Right cardiac atrium (tissue), 5 donors: ENCODE measurements around the gene KRTAP4-4. TPM values are rescaled to one million over a fixed set of nuclear protein-coding genes. Genes with fewer than 3 reads are reported as not detected.
"Not testable (repeated sequence)": the region's sequence is repeated elsewhere in the genome, so short reads cannot be mapped to it uniquely, and the experiment has no call there.

Experiments
- ATAC-seq, 2 donors: fragments of 200-7000 bp; cut with Tn5 transposase; one replicate each; pipeline versions ENCODE4 v1.8.0 to v1.9.1; 2020; ENCODE audit warnings: moderate library complexity in 2 of 2, mild to moderate bottlenecking in 1 of 2
- DNase-seq, 3 donors: peaks; one replicate each; pipeline ENCODE4 v3.0.0-alpha.2; 2020
- H3K27ac ChIP-seq: one replicate; pipeline ENCODE4 v1.5.1; 2013; ENCODE audit warnings: mild to moderate bottlenecking, low read length, control low read depth, moderate library complexity
- H3K27me3 ChIP-seq: one replicate; pipeline ENCODE4 v1.6.1; 2013; ENCODE audit not compliant: control insufficient read depth, insufficient read depth
- H3K4me1 ChIP-seq: one replicate; pipeline ENCODE4 v1.6.1; 2013; ENCODE audit warnings: low read length; ENCODE audit not compliant: control insufficient read depth, insufficient read depth
- H3K4me3 ChIP-seq: one replicate; pipeline ENCODE4 v1.5.1; 2013; ENCODE audit warnings: low read length, control low read depth
- H3K9me3 ChIP-seq: one replicate; pipeline ENCODE4 v1.6.1; 2013; ENCODE audit warnings: low read length; ENCODE audit not compliant: control insufficient read depth
- WGBS: extraction: QIAGEN DNeasy Blood & Tissue Kit; methylation state at CpG from one replicate; pipeline ENCODE4 v1.1.7; 2013; 5-methylcytosine and 5-hydroxymethylcytosine counted together
- intact Hi-C, 4 donors: fragments of 100-400 bp; cut with DNase I; formaldehyde crosslinking; loops; one replicate each; pipeline versions ENCODE4 v1.11.0 to v1.14.0; 2022 to 2023
- long read RNA-seq, 4 donors: library from polyadenylated mRNA; unstranded; transcript quantifications; one replicate each; pipeline ENCODE4 v2.0.0, GENCODE V29; 2020 to 2021
- polyA plus RNA-seq: library from polyadenylated mRNA; stranded (reverse); fragments of 200-250 nt; gene quantifications from one replicate; pipeline ENCODE4 v1.2.3, GENCODE V29; 2013
- total RNA-seq, 4 donors: library from RNA; stranded (reverse); fragmentation: NEBNext Ultra II Directional; extraction: Animal tissue kit (Norgen Biotek cat#: 25700); gene quantifications; one replicate each; pipeline ENCODE4 v1.2.1, GENCODE V29; 2021
- donor health status: healthy with polysubstance abuse.
- donor health status: DM: no; HTN: yes; CAD: no.
- donor health status: DM: no; HTN: no; CAD: no.
- donor health status: DM: no; HTN: yes; CAD: no; lungs with severe emphysema.
- donor health status: DM: yes; HTN: yes; CAD: no.

Gene KRTAP4-4
- not detected for total RNA-seq
- polyA plus RNA-seq: not detected
- long read RNA-seq, donor 1: 0 reads
- long read RNA-seq, donor 2: 0 reads
- long read RNA-seq, donor 3: 0 reads
- long read RNA-seq, donor 4: 0 reads

DNA sequence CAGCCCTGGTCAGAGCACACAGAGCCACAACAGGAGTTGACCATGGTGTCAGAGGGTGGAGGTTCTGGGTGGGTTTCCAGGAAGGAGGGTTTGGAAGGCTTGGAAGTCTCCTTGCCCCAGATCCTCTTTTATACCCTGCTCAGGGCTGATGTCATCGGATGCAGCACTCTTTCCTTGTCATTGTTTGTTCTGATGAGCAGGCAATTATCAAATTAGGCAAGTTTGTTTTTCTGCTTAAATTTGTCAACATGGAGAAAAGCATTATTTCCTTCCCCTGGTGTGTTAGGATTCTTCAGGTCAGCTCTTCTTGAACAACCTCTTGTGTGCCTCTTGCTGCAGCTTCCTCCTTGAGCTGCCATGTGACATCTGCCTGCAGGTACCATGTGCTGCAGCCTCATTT, at the start of gene KRTAP4-4:
Gene KRTAP4-4, minus strand, starts transcription at position 101 of the 400 bp plus-strand sequence. Its CDS starts 57 bp downstream, at position 44.
- H3K4me1 ChIP-seq: no peaks in the 10 kb centered on the region
- H3K4me3 ChIP-seq: no peak within 1 kb of the TSS
- no peaks in the 10 kb centered on the region for H3K27me3 ChIP-seq
- H3K9me3 ChIP-seq: no peaks in the 10 kb centered on the region
- H3K27ac ChIP-seq: no peak within 1 kb of the TSS
- intact Hi-C loops: no loop called here
- DNase-seq (no peak), ATAC-seq (no peak)
- 70% methylated on average over 1 of the region's 1 CpG for WGBS

GRCh38 chr17:41199421-41200078, 39.0 kb upstream of the KRTAP4-4 start:
- no peak for DNase-seq
- no peaks in the 10 kb centered on the region for H3K27me3 ChIP-seq
- intact Hi-C loops: no loop called here
- no peak overlapping the region for H3K27ac ChIP-seq
- no peak for ATAC-seq
- 71% methylated on average over 5 of the region's 5 CpGs for WGBS
- no peaks in the 10 kb centered on the region for H3K9me3 ChIP-seq
- no peaks in the 10 kb centered on the region for H3K4me1 ChIP-seq
- no peak overlapping the region for H3K4me3 ChIP-seq

GRCh38 chr17:41196068-41196467, 35.5 kb upstream of the KRTAP4-4 start:
- Histone ChIP-seq H3K27ac (no peak overlapping the region), H3K4me3 (no peak overlapping the region), H3K27me3 (no peaks in the 10 kb centered on the region), H3K9me3 (no peaks in the 10 kb centered on the region), H3K4me1 (no peaks in the 10 kb centered on the region)
- intact Hi-C loops: no loop called here
- 39% methylated on average over 1 of the region's 1 CpG for WGBS
- ATAC-seq (no peak), DNase-seq (no peak)

DNA sequence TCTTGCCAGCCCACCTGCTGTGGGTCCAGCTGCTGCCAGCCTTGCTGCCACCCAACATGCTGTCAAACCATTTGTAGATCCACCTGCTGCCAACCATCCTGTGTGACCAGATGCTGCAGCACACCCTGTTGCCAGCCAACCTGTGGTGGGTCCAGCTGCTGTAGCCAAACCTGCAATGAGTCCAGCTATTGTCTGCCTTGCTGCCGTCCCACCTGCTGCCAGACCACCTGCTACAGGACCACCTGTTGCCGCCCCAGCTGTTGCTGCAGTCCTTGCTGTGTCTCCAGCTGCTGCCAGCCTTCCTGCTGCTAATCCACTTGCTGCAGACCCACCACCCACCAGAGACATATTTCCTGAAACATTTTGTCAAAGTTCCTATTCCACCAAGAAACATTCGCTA, 29.8 kb upstream of the KRTAP4-4 start:
- ATAC-seq (no peak), DNase-seq (no peak)
- Histone ChIP-seq H3K4me3 (no peak overlapping the region), H3K9me3 (no peaks in the 10 kb centered on the region), H3K27me3 (peaks cover 2% of the 10 kb centered on the region), H3K4me1 (no peaks in the 10 kb centered on the region), H3K27ac (no peak overlapping the region)
- 86% methylated on average over 3 of the region's 3 CpGs for WGBS
- intact Hi-C loops: no loop called here

DNA sequence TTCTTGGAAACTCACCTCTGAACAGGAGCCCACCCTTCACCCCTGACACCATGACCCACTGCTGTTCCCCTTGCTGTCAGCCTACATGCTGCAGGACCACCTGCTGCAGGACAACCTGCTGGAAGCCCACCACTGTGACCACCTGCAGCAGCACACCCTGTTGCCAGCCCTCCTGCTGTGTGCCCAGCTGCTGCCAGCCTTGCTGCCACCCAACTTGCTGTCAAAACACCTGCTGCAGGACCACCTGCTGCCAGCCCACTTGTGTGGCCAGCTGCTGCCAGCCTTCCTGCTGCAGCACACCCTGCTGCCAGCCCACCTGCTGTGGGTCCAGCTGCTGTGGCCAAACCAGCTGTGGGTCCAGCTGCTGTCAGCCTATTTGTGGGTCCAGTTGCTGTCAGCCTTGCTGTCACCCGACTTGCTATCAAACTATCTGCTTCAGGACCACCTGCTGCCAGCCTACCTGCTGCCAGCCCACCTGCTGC, 29.3 kb upstream of the KRTAP4-4 start, which contains the start of gene KRTAP9-1:
Gene KRTAP9-1, plus strand, starts transcription at position 51 of the 482 bp plus-strand sequence. Its CDS starts 0 bp downstream, at position 51.
- intact Hi-C loops, ATAC-seq, H3K4me3 ChIP-seq, DNase-seq, H3K4me1 ChIP-seq, H3K27me3 ChIP-seq, H3K27ac ChIP-seq, H3K9me3 ChIP-seq: not testable (repeated sequence)
- WGBS: 79% methylated on average over 1 of the region's 1 CpG

DNA sequence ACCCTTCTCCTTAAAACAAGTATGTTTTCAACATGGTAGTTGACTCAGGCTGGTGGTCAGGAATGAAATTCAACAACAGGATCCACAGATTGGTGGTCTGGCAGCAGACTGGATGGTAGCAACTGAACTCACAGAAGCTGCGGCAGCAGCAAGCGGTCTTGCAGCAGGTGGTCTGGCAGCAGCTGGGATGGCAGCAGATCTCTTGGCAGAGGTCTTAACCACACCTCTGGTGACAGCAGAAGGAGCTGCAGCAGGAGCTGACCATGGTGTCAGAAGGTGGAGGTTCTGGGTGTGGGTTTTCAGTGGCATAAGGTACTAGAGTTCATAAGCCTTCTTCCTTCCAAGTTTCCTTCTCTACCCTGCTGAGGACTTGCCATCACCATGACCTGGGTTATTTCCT, 26.3 kb upstream of the KRTAP4-4 start:
- WGBS: 82% methylated on average over 2 of the region's 2 CpGs
- intact Hi-C loops: no loop called here
- no peak overlapping the region for H3K4me3 ChIP-seq
- ATAC-seq (no peak), DNase-seq (no peak)
- H3K4me1 ChIP-seq: no peaks in the 10 kb centered on the region
- no peak overlapping the region for H3K27ac ChIP-seq
- H3K9me3 ChIP-seq: no peaks in the 10 kb centered on the region
- peaks cover 2% of the 10 kb centered on the region for H3K27me3 ChIP-seq

GRCh38 chr17:41185001-41185400, 24.5 kb upstream of the KRTAP4-4 start:
- ATAC-seq: no peak
- DNase-seq: no peak
- H3K4me3 ChIP-seq: no peak overlapping the region
- H3K9me3 ChIP-seq: no peaks in the 10 kb centered on the region
- H3K27ac ChIP-seq: no peak overlapping the region
- 32% methylated on average over 1 of the region's 1 CpG for WGBS
- no peaks in the 10 kb centered on the region for H3K4me1 ChIP-seq
- H3K27me3 ChIP-seq: peaks cover 2% of the 10 kb centered on the region
- intact Hi-C loops: no loop called here

DNA sequence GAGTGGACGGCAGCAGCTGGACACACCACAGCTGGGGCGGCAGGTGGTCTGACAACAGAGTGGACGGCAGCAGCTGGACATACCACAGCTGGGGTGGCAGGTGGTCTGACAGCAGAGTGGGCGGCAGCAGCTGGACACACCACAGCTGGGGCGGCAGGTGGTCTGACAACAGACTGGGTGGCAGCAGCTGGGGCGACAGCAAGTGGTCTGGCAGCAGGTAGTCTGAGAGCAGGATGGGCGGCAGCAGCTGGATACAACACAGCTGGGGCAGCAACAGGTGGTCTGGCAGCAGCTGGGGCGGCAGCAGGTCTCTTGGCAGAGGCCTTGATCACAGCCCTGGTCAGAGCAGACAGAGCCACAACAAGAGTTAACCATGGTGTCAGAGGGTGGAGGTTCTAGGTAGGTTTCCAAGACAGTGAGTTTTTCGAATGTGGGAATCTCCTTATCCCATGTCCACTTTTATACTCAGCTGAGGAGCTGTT, 24.0 kb upstream of the KRTAP4-4 start, which contains the start of gene KRTAP4-1:
Gene KRTAP4-1, minus strand, starts transcription at position 432 of the 482 bp plus-strand sequence. Its CDS starts 57 bp downstream, at position 375.
- no peak within 1 kb of the TSS for H3K4me3 ChIP-seq
- DNase-seq (no peak), ATAC-seq (no peak)
- no peaks in the 10 kb centered on the region for H3K4me1 ChIP-seq
- H3K27ac ChIP-seq: no peak within 1 kb of the TSS
- intact Hi-C loops: no loop called here
- H3K9me3 ChIP-seq: no peaks in the 10 kb centered on the region
- WGBS: 49% methylated on average over 9 of the region's 9 CpGs
- H3K27me3 ChIP-seq: peaks cover 2% of the 10 kb centered on the region

DNA sequence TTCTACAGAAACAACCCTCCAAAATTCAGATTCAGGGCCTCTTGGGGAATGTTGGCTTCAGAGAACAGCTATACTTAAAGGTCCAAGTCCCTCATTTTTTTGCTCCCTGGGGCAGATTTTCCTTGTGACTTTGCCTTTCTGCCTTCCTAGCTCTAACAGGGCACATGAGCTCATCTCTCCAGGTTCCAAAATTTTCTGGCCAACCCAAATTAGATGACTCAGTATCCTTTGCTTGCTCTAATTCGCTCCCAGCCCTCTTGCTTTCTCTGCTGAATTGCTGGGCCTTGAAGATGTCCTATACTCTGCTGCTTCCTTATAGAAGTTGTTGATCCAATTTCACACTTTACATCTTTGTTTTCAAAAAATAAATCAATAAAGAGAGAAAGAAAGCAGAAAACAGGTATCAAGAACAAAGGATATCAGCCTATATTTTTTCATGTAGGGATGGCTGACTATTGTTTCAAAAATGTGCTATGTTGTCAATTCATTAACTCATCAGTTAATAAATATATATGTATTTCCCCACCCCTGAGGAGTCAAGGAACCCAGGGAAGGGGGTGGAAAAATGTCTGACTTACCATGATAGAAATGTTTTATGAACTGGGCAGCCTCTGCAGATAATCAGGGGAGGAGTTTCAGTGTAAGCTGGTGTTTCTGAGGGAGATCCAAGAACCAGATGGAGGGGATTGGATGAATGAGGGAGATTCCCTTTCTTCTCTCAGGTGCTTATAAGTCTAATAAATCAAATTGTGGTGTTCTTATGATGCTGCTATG, 18.5 kb upstream of the KRTAP4-4 start:
- DNase-seq: no peak
- no peaks in the 10 kb centered on the region for H3K4me1 ChIP-seq
- H3K27me3 ChIP-seq: no peaks in the 10 kb centered on the region
- no peak overlapping the region for H3K27ac ChIP-seq
- no peak overlapping the region for H3K4me3 ChIP-seq
- WGBS: 82% methylated on average over 1 of the region's 1 CpG
- H3K9me3 ChIP-seq: no peaks in the 10 kb centered on the region
- no peak for ATAC-seq
- intact Hi-C loops: no loop called here

GRCh38 chr17:41178341-41178740, 17.8 kb upstream of the KRTAP4-4 start:
- Histone ChIP-seq H3K9me3 (no peaks in the 10 kb centered on the region), H3K27ac (no peak overlapping the region), H3K4me1 (no peaks in the 10 kb centered on the region), H3K4me3 (no peak overlapping the region), H3K27me3 (no peaks in the 10 kb centered on the region)
- DNase-seq: no peak
- ATAC-seq: no peak
- intact Hi-C loops: no loop called here
- WGBS: 88% methylated on average over 3 of the region's 3 CpGs

DNA sequence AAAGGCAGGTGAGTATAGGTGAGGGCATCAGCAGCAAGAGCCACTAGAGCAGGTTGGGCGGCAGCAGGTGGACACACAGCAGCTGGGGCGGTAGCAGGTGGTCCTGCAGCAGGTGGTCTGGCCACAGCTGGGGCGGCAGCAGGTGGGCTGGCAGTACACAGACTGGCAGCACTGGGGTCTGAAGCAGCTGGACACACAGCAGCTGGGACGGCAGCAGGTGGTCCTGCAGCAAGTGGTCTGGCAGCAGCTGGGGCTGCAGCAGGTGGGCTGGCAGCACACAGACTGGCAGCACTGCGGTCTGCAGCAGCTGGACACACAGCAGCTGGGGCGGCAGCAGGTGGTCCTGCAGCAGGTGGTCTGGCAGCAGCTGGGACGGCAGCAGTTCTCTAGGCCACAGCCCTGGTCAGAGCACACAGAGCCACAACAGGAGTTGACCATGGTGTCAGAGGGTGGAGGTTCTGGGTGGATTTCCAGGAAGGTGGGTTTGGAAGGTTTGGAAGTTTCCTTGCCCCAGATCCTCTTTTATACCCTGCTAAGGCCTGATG, 17.3 kb upstream of the KRTAP4-4 start, which contains the start of gene KRTAP4-2:
Gene KRTAP4-2, minus strand, starts transcription at position 495 of the 545 bp plus-strand sequence. Its CDS starts 57 bp downstream, at position 438.
- WGBS: 81% methylated on average over 7 of the region's 7 CpGs
- intact Hi-C loops: no loop called here

More for the DNA sequence above, 17.3 kb upstream of the KRTAP4-4 start, which contains the start of gene KRTAP4-2:
- peak in 1 of 3 donors; percentile 37 for DNase-seq
- H3K4me3 ChIP-seq: no peak within 1 kb of the TSS
- H3K27ac ChIP-seq: no peak within 1 kb of the TSS
- no peaks in the 10 kb centered on the region for H3K4me1 ChIP-seq
- no peak for ATAC-seq
- H3K9me3 ChIP-seq: no peaks in the 10 kb centered on the region
- H3K27me3 ChIP-seq: no peaks in the 10 kb centered on the region
